HCT116 (cell line): ENCODE results near the gene SMIM21. TPM values are rescaled to one million over a fixed set of nuclear protein-coding genes. Genes with fewer than 3 reads are reported as not detected.

Experiments
- ATAC-seq: fragments of 200-7000 bp; cut with Tn5 transposase; 2 replicates; pipeline ENCODE4 v1.9.1; 2020; ENCODE audit warnings: mild to moderate bottlenecking, moderate library complexity
- BruUV-seq: library from RNA; stranded (reverse); fragments of 400-500 nt; replicated peaks from 2 replicates; lab custom pipeline; 2021; lab: Mats Ljungman, UMichigan
- CTCF ChIA-PET: fragments of 300-600 bp; sonication (Branson Sonifier 250); formaldehyde crosslinking; loops from one replicate; lab custom pipeline; 2021; ENCODE audit warnings: antibody characterized with exemption; lab: Charles Lee
- POLR2A ChIA-PET: fragments of 300-600, 350-600 bp; sonication (Branson Sonifier 250); formaldehyde crosslinking; loops from one replicate; lab custom pipeline; 2021; ENCODE audit warnings: antibody characterized with exemption; lab: Charles Lee
- RAD21 ChIA-PET, 2 experiments: fragments of 300-600 bp; sonication (Branson Sonifier 250); formaldehyde crosslinking; loops; one replicate each; lab custom pipeline; 2023; ENCODE audit warnings: low total read pairs in 2 of 2; ENCODE audit not compliant: uncharacterized antibody in 2 of 2, unreplicated experiment in 2 of 2, low non-redundant PET in 1 of 2; lab: Charles Lee
- DNase-seq: peaks from one replicate; pipeline ENCODE4 v3.0.0-alpha.2; 2010; ENCODE audit warnings: low read depth, low spot score
- H2AFZ ChIP-seq: fragments of 200-600 bp; shearing (Covaris generic), sonication (generic); 2 replicates; pipeline ENCODE4 v1.6.1; 2017; ENCODE audit warnings: low read depth, mixed run types, mixed read lengths, antibody characterized with exemption, low read length; ENCODE audit not compliant: poor library complexity, severe bottlenecking
- H3K27ac ChIP-seq: 2 replicates; pipeline ENCODE4 v1.5.1; 2012; ENCODE audit warnings: low read depth, low read length
- H3K27me3 ChIP-seq: fragments of 200-600 bp; sonication (generic); 2 replicates; pipeline ENCODE4 v1.6.1; 2016; ENCODE audit warnings: mixed run types, low read length, mixed read lengths; ENCODE audit not compliant: insufficient read depth
- H3K36me3 ChIP-seq, 2 experiments: fragments of 200-500 bp in 1 of 2; fragments of 200-600 bp in 1 of 2; sonication (Bioruptor generic) in 1 of 2; sonication (generic) in 1 of 2; 2 replicates each; pipeline versions ENCODE4 v1.5.1 to v1.6.1; 2014 to 2016; ENCODE audit warnings: low read length in 2 of 2, inconsistent platforms in 1 of 2, mixed read lengths in 1 of 2, mixed run types in 1 of 2; ENCODE audit not compliant: insufficient read depth in 2 of 2, control insufficient read depth in 1 of 2
- H3K4me1 ChIP-seq, 2 experiments: fragments of 200-600 bp in 1 of 2; sonication (generic) in 1 of 2; 2 replicates each; pipeline versions ENCODE4 v1.5.1 to v1.6.1; 2012 to 2017; ENCODE audit warnings: low read length in 2 of 2, inconsistent platforms in 1 of 2, mild to moderate bottlenecking in 1 of 2, mixed read lengths in 1 of 2, mixed run types in 1 of 2, moderate library complexity in 1 of 2; ENCODE audit not compliant: insufficient read depth in 2 of 2, control insufficient read depth in 1 of 2
- H3K4me2 ChIP-seq: fragments of 200-600 bp; sonication (generic); 2 replicates; pipeline ENCODE4 v1.6.1; 2017; ENCODE audit warnings: mixed run types, low read length, mixed read lengths
- H3K4me3 ChIP-seq, 2 experiments: fragments of 200-600 bp in 1 of 2; sonication (generic) in 1 of 2; replicated peaks in 1 of 2; 2 replicates each; pipeline ENCODE4 v1.5.1; 2011 to 2016; ENCODE audit warnings: low read length in 2 of 2, control low read depth in 1 of 2, low read depth in 1 of 2, mild to moderate bottlenecking in 1 of 2, mixed read lengths in 1 of 2, mixed run types in 1 of 2
- H3K79me2 ChIP-seq: fragments of 200-600 bp; sonication (generic); 2 replicates; pipeline ENCODE4 v1.6.1; 2017; ENCODE audit warnings: mild to moderate bottlenecking, mixed run types, low read length, moderate library complexity, mixed read lengths; ENCODE audit not compliant: insufficient read depth
- H3K9ac ChIP-seq: fragments of 200-600 bp; sonication (generic); 2 replicates; pipeline ENCODE4 v1.6.1; 2016; ENCODE audit warnings: low read length, mixed read lengths
- H3K9me2 ChIP-seq: fragments of 200-600 bp; sonication (generic), shearing (Covaris generic); 2 replicates; pipeline ENCODE4 v1.6.1; 2017; ENCODE audit warnings: mixed run types, mild to moderate bottlenecking, moderate library complexity; ENCODE audit not compliant: insufficient read depth
- H3K9me3 ChIP-seq, 2 experiments: fragments of 200-500 bp in 1 of 2; fragments of 200-600 bp in 1 of 2; sonication (Bioruptor generic) in 1 of 2; sonication (generic) in 1 of 2; 2 replicates each; pipeline ENCODE4 v1.6.1; 2014 to 2017; ENCODE audit warnings: low read length in 2 of 2, mixed read lengths in 2 of 2, inconsistent platforms in 1 of 2, low read depth in 1 of 2, mild to moderate bottlenecking in 1 of 2, mixed run types in 1 of 2, moderate library complexity in 1 of 2; ENCODE audit not compliant: control insufficient read depth in 1 of 2, insufficient read depth in 1 of 2
- H4K20me1 ChIP-seq: fragments of 200-600 bp; sonication (generic), shearing (Covaris generic); 2 replicates; pipeline ENCODE4 v1.6.1; 2017; ENCODE audit warnings: mixed run types, mild to moderate bottlenecking, moderate library complexity; ENCODE audit not compliant: insufficient read depth
- CBX3 ChIP-seq: IDR thresholded peaks from 2 replicates; pipeline ENCODE4 v1.6.1; 2012; ENCODE audit warnings: low read depth
- FOSL1 ChIP-seq: IDR thresholded peaks from 2 replicates; pipeline ENCODE4 v1.6.1; 2012; ENCODE audit warnings: low read depth
- JUND ChIP-seq: IDR thresholded peaks from 2 replicates; pipeline ENCODE4 v1.6.1; 2012
- POLR2AphosphoS5 ChIP-seq: IDR thresholded peaks from 2 replicates; pipeline ENCODE4 v1.6.1; 2011; ENCODE audit warnings: mild to moderate bottlenecking, low read depth, low read length, moderate library complexity
- RAD21 ChIP-seq: IDR thresholded peaks from 2 replicates; pipeline ENCODE4 v1.6.1; 2012; ENCODE audit warnings: low read depth, mild to moderate bottlenecking
- SRF ChIP-seq: IDR thresholded peaks from 2 replicates; pipeline ENCODE4 v1.6.1; 2012; ENCODE audit warnings: low read depth
- intact Hi-C: fragments of 100-400 bp; cut with micrococcal nuclease; formaldehyde crosslinking; loops from 2 replicates; pipeline ENCODE4 v1.10.0; 2022
- total RNA-seq: library from RNA; stranded (reverse); gene quantifications from one replicate; pipeline ENCODE4 v1.2.1, GENCODE V29; 2021; ENCODE audit not compliant: unreplicated experiment

The SMIM21 gene
- total RNA-seq, 1 experiment from 2014 or later: not detected

DNA sequence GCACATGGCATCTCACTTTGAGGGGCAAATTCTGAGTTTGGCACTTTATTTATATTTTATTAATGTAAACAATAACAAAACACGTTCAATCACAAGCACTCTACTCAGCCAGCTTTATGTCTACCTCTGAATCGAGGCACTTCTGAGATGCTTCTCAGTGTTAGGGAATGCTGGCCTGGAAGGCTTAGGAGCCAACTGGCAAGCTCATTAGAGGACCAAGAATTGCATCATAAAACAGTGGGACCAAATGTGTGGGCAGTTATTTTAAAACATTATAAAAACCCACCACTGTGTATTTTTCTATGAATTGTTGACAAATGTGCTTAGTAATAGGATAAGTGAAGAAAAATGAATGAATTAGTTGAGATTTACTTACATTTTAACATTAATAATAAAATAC is 46.8 kb upstream of the SMIM21 start:
- H4K20me1 ChIP-seq: no peaks in the 10 kb centered on the region
- H3K79me2 ChIP-seq: no peaks in the 10 kb centered on the region
- no peak overlapping the region for H3K4me3 ChIP-seq
- TF ChIP-seq CBX3: no peak
- TF ChIP-seq FOSL1: no peak
- TF ChIP-seq RAD21: no peak
- TF ChIP-seq, all 23 proteins: peak for 0
- BruUV-seq: no TSS peak
- H3K4me1 ChIP-seq: peaks cover 0 to 10% of the 10 kb centered on the region in 2 experiments; a peak in 1 of 4 replicates
- DNase-seq: no peak
- no peaks in the 10 kb centered on the region for H3K9me2 ChIP-seq
- H3K9me3 ChIP-seq: no peaks in the 10 kb centered on the region
- H3K36me3 ChIP-seq: no peaks in the 10 kb centered on the region
- CTCF ChIA-PET: no interaction called here
- intact Hi-C loops: loop anchor here (10.0 kb wide), 1 partner anchor 430 kb away; no protein-coding TSS in a partner anchor
- no peak for ATAC-seq
- no peaks in the 10 kb centered on the region for H3K27me3 ChIP-seq
- RAD21 ChIA-PET: no interaction called here
- no peak overlapping the region for H3K9ac ChIP-seq
- H3K27ac ChIP-seq: no peak overlapping the region
- no peak overlapping the region for H3K4me2 ChIP-seq
- POLR2A ChIA-PET: no interaction called here
- H2AFZ ChIP-seq: no peak overlapping the region

DNA sequence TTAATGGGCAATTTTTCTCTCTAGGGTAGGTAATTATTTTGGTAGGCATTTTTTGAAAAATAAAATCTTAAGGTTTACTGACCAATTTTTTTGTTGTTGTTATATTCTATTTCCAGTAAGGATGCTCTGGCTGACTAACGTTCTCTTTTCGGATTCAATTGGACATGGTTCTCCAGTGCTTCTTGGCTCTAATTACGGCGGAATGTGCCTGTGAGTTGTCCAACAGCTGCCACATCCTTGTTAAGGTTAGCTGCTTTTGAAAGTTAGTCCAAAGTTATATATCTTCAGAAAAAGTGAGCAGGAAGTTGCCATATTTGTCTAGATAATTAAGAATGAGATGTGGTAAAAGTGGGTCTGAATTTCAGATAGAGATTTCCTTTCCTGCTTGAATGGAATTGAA is 45.8 kb upstream of the SMIM21 start:
- Histone ChIP-seq H3K4me1 (peaks cover 0 to 4% of the 10 kb centered on the region in 2 experiments; a peak in 1 of 4 replicates), H3K27ac (no peak overlapping the region), H2AFZ (no peak overlapping the region), H3K36me3 (no peaks in the 10 kb centered on the region), H3K27me3 (no peaks in the 10 kb centered on the region), H3K4me2 (no peak overlapping the region), H3K9me2 (no peaks in the 10 kb centered on the region), H3K9me3 (no peaks in the 10 kb centered on the region), H3K4me3 (no peak overlapping the region), H4K20me1 (no peaks in the 10 kb centered on the region), H3K9ac (no peak overlapping the region), H3K79me2 (no peaks in the 10 kb centered on the region)
- ATAC-seq: no peak
- RAD21 ChIA-PET: no interaction called here
- CTCF ChIA-PET: no interaction called here
- no peak for DNase-seq
- POLR2A ChIA-PET: no interaction called here
- no peak for TF ChIP-seq CBX3
- no peak for TF ChIP-seq RAD21
- no peak for TF ChIP-seq POLR2AphosphoS5
- no peak for TF ChIP-seq SRF
- TF ChIP-seq JUND: no peak
- no TSS peak for BruUV-seq
- intact Hi-C loops: loop anchor here (10.0 kb wide), 1 partner anchor 429 kb away; no protein-coding TSS in a partner anchor
